ENCODE data around the gene L1TD1.
"Not testable (repeated sequence)": the region's sequence is repeated elsewhere in the genome, so short reads cannot be mapped to it uniquely, and the experiment has no call there.

Gene L1TD1

DNA sequence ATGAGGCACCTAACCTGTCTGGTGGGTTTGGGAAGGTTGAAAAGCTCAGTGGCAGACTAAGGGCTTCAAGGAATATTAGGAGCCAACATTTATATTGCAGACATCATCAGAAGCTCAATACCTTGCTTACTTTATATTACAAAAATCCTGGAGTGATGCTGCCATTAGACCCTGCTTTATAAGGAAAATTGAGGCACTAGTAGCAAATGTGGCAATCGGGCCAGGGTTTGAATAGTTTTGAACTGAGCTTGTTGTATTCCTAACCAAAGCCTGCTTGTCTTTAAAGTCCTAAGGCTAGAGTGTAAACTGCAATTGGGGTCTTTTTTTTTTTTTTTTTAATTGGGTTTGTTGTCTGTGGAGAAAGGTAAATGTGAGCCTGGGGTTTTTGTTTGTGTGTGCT is 14.3 kb downstream of the L1TD1 start:
- H3K4me3 ChIP-seq (ENCODE audit: low read length): no peak overlapping the region
- no peak for DNase-seq (ENCODE audit: low read depth)
- no peak for TF ChIP-seq CTCF (conservative IDR thresholded peaks at IDR 0.05; ENCODE audit: low read length)

DNA sequence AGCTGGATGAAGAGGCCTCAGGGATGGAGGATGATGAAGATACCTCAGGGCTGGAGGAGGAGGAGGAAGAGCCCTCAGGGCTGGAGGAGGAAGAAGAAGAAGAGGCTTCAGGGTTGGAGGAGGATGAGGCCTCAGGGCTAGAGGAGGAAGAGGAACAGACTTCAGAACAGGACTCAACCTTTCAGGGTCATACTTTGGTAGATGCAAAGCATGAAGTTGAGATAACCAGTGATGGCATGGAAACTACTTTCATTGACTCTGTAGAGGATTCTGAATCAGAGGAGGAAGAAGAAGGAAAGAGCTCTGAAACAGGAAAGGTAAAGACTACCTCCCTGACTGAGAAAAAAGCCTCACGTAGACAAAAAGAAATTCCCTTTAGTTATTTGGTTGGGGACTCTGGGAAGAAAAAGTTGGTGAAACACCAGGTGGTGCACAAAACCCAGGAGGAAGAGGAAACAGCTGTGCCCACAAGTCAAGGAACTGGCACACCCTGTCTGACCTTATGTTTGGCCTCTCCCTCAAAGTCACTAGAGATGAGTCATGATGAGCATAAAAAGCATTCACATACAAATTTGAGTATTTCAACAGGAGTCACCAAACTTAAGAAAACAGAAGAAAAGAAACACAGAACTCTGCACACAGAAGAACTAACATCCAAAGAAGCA is 15.4 kb downstream of the L1TD1 start:
- no peak overlapping the region for H3K4me3 ChIP-seq (ENCODE audit: low read length)
- no peak for TF ChIP-seq CTCF (conservative IDR thresholded peaks at IDR 0.05; ENCODE audit: low read length)
- DNase-seq (ENCODE audit: low read depth): peak; percentile 19

- DNase-seq (ENCODE audit: low read depth): no peak
- no peak for TF ChIP-seq CTCF (conservative IDR thresholded peaks at IDR 0.05; ENCODE audit: low read length)
Measured at GRCh38 chr1:62210960-62211359, 16.3 kb downstream of the L1TD1 start.

GRCh38 chr1:62212411-62212810 is 17.8 kb downstream of the L1TD1 start:
- no peak overlapping the region for H3K4me3 ChIP-seq (ENCODE audit: low read length)
- TF ChIP-seq CTCF (conservative IDR thresholded peaks at IDR 0.05; ENCODE audit: low read length): no peak
- no peak for DNase-seq (ENCODE audit: low read depth)

More at GRCh38 chr1:62210960-62211359, 16.3 kb downstream of the L1TD1 start:
- H3K4me3 ChIP-seq (ENCODE audit: low read length): no peak overlapping the region

- TF ChIP-seq CTCF (conservative IDR thresholded peaks at IDR 0.05; ENCODE audit: low read length): no peak
- DNase-seq (ENCODE audit: low read depth): no peak
- H3K4me3 ChIP-seq (ENCODE audit: low read length): no peak overlapping the region
Measured at GRCh38 chr1:62213075-62213914, 18.6 kb downstream of the L1TD1 start.

DNA sequence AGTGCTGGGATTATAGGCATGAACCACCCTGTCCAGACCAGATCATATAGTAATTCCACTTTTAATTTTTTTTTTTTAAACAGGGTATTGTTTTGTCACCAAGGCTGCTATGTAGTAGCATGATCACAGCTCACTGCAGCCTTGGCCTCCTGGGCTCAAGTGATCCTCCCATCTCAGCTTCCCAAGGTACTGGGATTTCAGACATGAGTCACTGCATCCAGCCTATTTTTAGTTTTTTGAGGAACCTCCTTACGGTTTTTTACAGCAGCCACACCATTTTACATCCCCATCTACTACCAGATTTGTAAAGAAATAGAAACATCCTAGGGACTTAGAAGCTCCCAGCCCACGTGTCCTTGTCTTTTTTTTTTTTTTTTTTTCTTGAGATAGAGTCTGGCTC is 24.0 kb downstream of the L1TD1 start:
- no peak for DNase-seq (ENCODE audit: low read depth)
- TF ChIP-seq CTCF (conservative IDR thresholded peaks at IDR 0.05; ENCODE audit: low read length): no peak
- H3K4me3 ChIP-seq (ENCODE audit: low read length): no peak overlapping the region

- DNase-seq (ENCODE audit: low read depth): not testable (repeated sequence)
Measured at GRCh38 chr1:62220456-62220855, 25.8 kb downstream of the L1TD1 start.

More at GRCh38 chr1:62220456-62220855, 25.8 kb downstream of the L1TD1 start:
- not testable (repeated sequence) for H3K4me3 ChIP-seq (ENCODE audit: low read length)

Measured in AG10803 (cell line).